ENCODE measurements around the gene NDUFA3.
"Not testable (repeated sequence)": the region's sequence is repeated elsewhere in the genome, so short reads cannot be mapped to it uniquely, and the experiment has no call there.

Gene NDUFA3

GRCh38 chr19:54096617-54097106 is 6.0 kb upstream of the NDUFA3 start:
- peaks cover 4% of the 10 kb centered on the region for H3K9me3 ChIP-seq (ENCODE audit: control insufficient read depth, low read length)
- H4K91ac ChIP-seq (ENCODE audit: low read length) = no peak overlapping the region
- no peak overlapping the region for H2BK120ac ChIP-seq (ENCODE audit: low read depth, low read length)
- H3K27me3 ChIP-seq (ENCODE audit: control insufficient read depth in 1 of 2, insufficient read depth in 1 of 2, low read length in 2 of 2) = peaks cover 0 to 12% of the 10 kb centered on the region in 2 experiments
- no peak overlapping the region for H2AK5ac ChIP-seq (ENCODE audit: low read length, severe bottlenecking)
- H3K4me2 ChIP-seq (ENCODE audit: low read length, poor library complexity, severe bottlenecking) = peak overlapping the region; percentile 66
- DNase-seq = peak; percentile 47
- WGBS = 12% methylated on average over 14 of the region's 14 CpGs
- H3K23ac ChIP-seq (ENCODE audit: low read length in 2 of 2) = no peak overlapping the region
- peak overlapping the region; percentile 77 for H4K8ac ChIP-seq (ENCODE audit: low read length)
- no peak overlapping the region for H3K27ac ChIP-seq (ENCODE audit: low read length, poor library complexity, severe bottlenecking)
- H3K4me1 ChIP-seq (ENCODE audit: control insufficient read depth, insufficient read depth, low read depth, low read length) = peaks cover 6% of the 10 kb centered on the region
- H3K9ac ChIP-seq (ENCODE audit: low read length) = peak overlapping the region; percentile 85
- no peaks in the 10 kb centered on the region for H3K36me3 ChIP-seq (ENCODE audit: control insufficient read depth in 1 of 2, insufficient read depth in 2 of 2, low read depth in 1 of 2, low read length in 2 of 2)
- H2BK12ac ChIP-seq (ENCODE audit: low read length in 2 of 2) = no peak overlapping the region
- H3K18ac ChIP-seq (ENCODE audit: low read depth in 1 of 2, low read length in 2 of 2) = no peak overlapping the region
- H2BK15ac ChIP-seq (ENCODE audit: low read depth, poor library complexity, severe bottlenecking) = no peak overlapping the region
- peak overlapping the region in 1 of 2 experiments; percentile 54 for H3K4ac ChIP-seq (ENCODE audit: low read depth in 1 of 2, low read length in 2 of 2)
- no peaks in the 10 kb centered on the region for H3K79me1 ChIP-seq (replicated peaks; ENCODE audit: low read length, poor library complexity, severe bottlenecking)
- no peak overlapping the region for H2BK5ac ChIP-seq (ENCODE audit: low read depth, low read length, poor library complexity, severe bottlenecking)
- peak overlapping the region in 1 of 2 experiments; percentile 77 for H3K4me3 ChIP-seq (ENCODE audit: insufficient read depth in 1 of 2, low read depth in 1 of 2, low read length in 2 of 2)
- no peak overlapping the region for H3K14ac ChIP-seq (ENCODE audit: low read length in 2 of 2)
- peak overlapping the region; percentile 30 for H2AFZ ChIP-seq (ENCODE audit: low read depth, low read length)

- H2AFZ ChIP-seq (ENCODE audit: low read depth, low read length) = no peak overlapping the region
- no peak overlapping the region for H2AK5ac ChIP-seq (ENCODE audit: low read length, severe bottlenecking)
- no peak for DNase-seq
- H3K4me2 ChIP-seq (ENCODE audit: low read length, poor library complexity, severe bottlenecking) = no peak overlapping the region
- peaks cover 0 to 12% of the 10 kb centered on the region in 2 experiments for H3K27me3 ChIP-seq (ENCODE audit: control insufficient read depth in 1 of 2, insufficient read depth in 1 of 2, low read length in 2 of 2)
- H3K9me3 ChIP-seq (ENCODE audit: control insufficient read depth, low read length) = peaks cover 1% of the 10 kb centered on the region
- no peak overlapping the region for H3K4ac ChIP-seq (ENCODE audit: low read depth in 1 of 2, low read length in 2 of 2)
- peaks cover 11% of the 10 kb centered on the region for H3K4me1 ChIP-seq (ENCODE audit: control insufficient read depth, insufficient read depth, low read depth, low read length)
- no peak overlapping the region for H4K91ac ChIP-seq (ENCODE audit: low read length)
- H3K9ac ChIP-seq (ENCODE audit: low read length) = no peak overlapping the region
- no peak overlapping the region for H2BK5ac ChIP-seq (ENCODE audit: low read depth, low read length, poor library complexity, severe bottlenecking)
- no peak overlapping the region for H2BK12ac ChIP-seq (ENCODE audit: low read length in 2 of 2)
- H3K36me3 ChIP-seq (ENCODE audit: control insufficient read depth in 1 of 2, insufficient read depth in 2 of 2, low read depth in 1 of 2, low read length in 2 of 2) = no peaks in the 10 kb centered on the region
- H2BK15ac ChIP-seq (ENCODE audit: low read depth, poor library complexity, severe bottlenecking) = no peak overlapping the region
- H3K4me3 ChIP-seq (ENCODE audit: insufficient read depth in 1 of 2, low read depth in 1 of 2, low read length in 2 of 2) = no peak overlapping the region
- no peak overlapping the region for H3K27ac ChIP-seq (ENCODE audit: low read length, poor library complexity, severe bottlenecking)
- H3K23ac ChIP-seq (ENCODE audit: low read length in 2 of 2) = no peak overlapping the region
- H3K79me1 ChIP-seq (replicated peaks; ENCODE audit: low read length, poor library complexity, severe bottlenecking) = peaks cover 2% of the 10 kb centered on the region
- no peak overlapping the region for H4K8ac ChIP-seq (ENCODE audit: low read length)
- no peak overlapping the region for H3K18ac ChIP-seq (ENCODE audit: low read depth in 1 of 2, low read length in 2 of 2)
- H2BK120ac ChIP-seq (ENCODE audit: low read depth, low read length) = no peak overlapping the region
- no peak overlapping the region for H3K14ac ChIP-seq (ENCODE audit: low read length in 2 of 2)
- 92% methylated on average over 12 of the region's 12 CpGs for WGBS
Measured at GRCh38 chr19:54099190-54099902, 3.3 kb upstream of the NDUFA3 start.

GRCh38 chr19:54099903-54100255 is 2.8 kb upstream of the NDUFA3 start:
- not testable (repeated sequence) for H2BK120ac ChIP-seq (ENCODE audit: low read depth, low read length); H3K36me3 ChIP-seq (ENCODE audit: control insufficient read depth in 1 of 2, insufficient read depth in 2 of 2, low read depth in 1 of 2, low read length in 2 of 2); H3K18ac ChIP-seq (ENCODE audit: low read depth in 1 of 2, low read length in 2 of 2); H3K23ac ChIP-seq (ENCODE audit: low read length in 2 of 2); H3K9ac ChIP-seq (ENCODE audit: low read length); H2BK5ac ChIP-seq (ENCODE audit: low read depth, low read length, poor library complexity, severe bottlenecking); H3K79me1 ChIP-seq (replicated peaks; ENCODE audit: low read length, poor library complexity, severe bottlenecking); H4K8ac ChIP-seq (ENCODE audit: low read length); H2BK15ac ChIP-seq (ENCODE audit: low read depth, poor library complexity, severe bottlenecking); H2AFZ ChIP-seq (ENCODE audit: low read depth, low read length); H2BK12ac ChIP-seq (ENCODE audit: low read length in 2 of 2); H3K9me3 ChIP-seq (ENCODE audit: control insufficient read depth, low read length); H3K14ac ChIP-seq (ENCODE audit: low read length in 2 of 2); H4K91ac ChIP-seq (ENCODE audit: low read length); H3K27me3 ChIP-seq (ENCODE audit: control insufficient read depth in 1 of 2, insufficient read depth in 1 of 2, low read length in 2 of 2); H2AK5ac ChIP-seq (ENCODE audit: low read length, severe bottlenecking); DNase-seq; H3K4me2 ChIP-seq (ENCODE audit: low read length, poor library complexity, severe bottlenecking); H3K27ac ChIP-seq (ENCODE audit: low read length, poor library complexity, severe bottlenecking); H3K4me3 ChIP-seq (ENCODE audit: insufficient read depth in 1 of 2, low read depth in 1 of 2, low read length in 2 of 2); H3K4ac ChIP-seq (ENCODE audit: low read depth in 1 of 2, low read length in 2 of 2)
- H3K4me1 ChIP-seq (ENCODE audit: control insufficient read depth, insufficient read depth, low read depth, low read length) = peaks cover 11% of the 10 kb centered on the region
- 85% methylated on average over 9 of the region's 9 CpGs for WGBS

GRCh38 chr19:54100561-54100960 is 2.1 kb upstream of the NDUFA3 start, which contains the start of gene OSCAR:
OSCAR (minus strand) TSS chr19:54100803; CDS start chr19:54100792, 11 bp downstream.
- Histone ChIP-seq H3K27me3 (ENCODE audit: control insufficient read depth in 1 of 2, insufficient read depth in 1 of 2, low read length in 2 of 2) (peaks cover 0 to 3% of the 10 kb centered on the region in 2 experiments), H3K4ac (ENCODE audit: low read depth in 1 of 2, low read length in 2 of 2) (no peak within 1 kb of the TSS), H3K4me1 (ENCODE audit: control insufficient read depth, insufficient read depth, low read depth, low read length) (peaks cover 10% of the 10 kb centered on the region), H3K36me3 (ENCODE audit: control insufficient read depth in 1 of 2, insufficient read depth in 2 of 2, low read depth in 1 of 2, low read length in 2 of 2) (peaks cover 2 to 4% of the 10 kb centered on the region in 2 experiments), H3K14ac (ENCODE audit: low read length in 2 of 2) (no peak within 1 kb of the TSS), H2AFZ (ENCODE audit: low read depth, low read length) (no peak within 1 kb of the TSS), H2BK15ac (ENCODE audit: low read depth, poor library complexity, severe bottlenecking) (no peak within 1 kb of the TSS), H2BK12ac (ENCODE audit: low read length in 2 of 2) (no peak within 1 kb of the TSS), H3K9ac (ENCODE audit: low read length) (no peak within 1 kb of the TSS), H4K8ac (ENCODE audit: low read length) (no peak within 1 kb of the TSS), H3K23ac (ENCODE audit: low read length in 2 of 2) (no peak within 1 kb of the TSS), H3K79me1 (replicated peaks; ENCODE audit: low read length, poor library complexity, severe bottlenecking) (peaks cover 8% of the 10 kb centered on the region), H3K4me3 (ENCODE audit: insufficient read depth in 1 of 2, low read depth in 1 of 2, low read length in 2 of 2) (no peak within 1 kb of the TSS), H2BK5ac (ENCODE audit: low read depth, low read length, poor library complexity, severe bottlenecking) (no peak within 1 kb of the TSS), H3K27ac (ENCODE audit: low read length, poor library complexity, severe bottlenecking) (no peak within 1 kb of the TSS), H4K91ac (ENCODE audit: low read length) (no peak within 1 kb of the TSS), H3K18ac (ENCODE audit: low read depth in 1 of 2, low read length in 2 of 2) (no peak within 1 kb of the TSS), H3K9me3 (ENCODE audit: control insufficient read depth, low read length) (no peaks in the 10 kb centered on the region), H2BK120ac (ENCODE audit: low read depth, low read length) (no peak within 1 kb of the TSS), H3K4me2 (ENCODE audit: low read length, poor library complexity, severe bottlenecking) (no peak within 1 kb of the TSS), H2AK5ac (ENCODE audit: low read length, severe bottlenecking) (no peak within 1 kb of the TSS)
- peak; percentile 4 for DNase-seq
- WGBS = 81% methylated on average over 3 of the region's 5 CpGs

All from mesenchymal stem cell (in vitro differentiated cells and primary cell).